Stimulated activated CD4-positive, alpha-beta T cell treated with anti-CD3 and anti-CD28 coated beads, Interleukin-4, amount 100 ng/mL, for 24 hours (primary cell): ENCODE results near the gene CDK16.
A peak's percentile ranks its signal among the peaks of the same experiment; 100 is the strongest.

ENCODE experiments used
- DNase-seq: peaks from one replicate; pipeline ENCODE4 v3.0.0-alpha.2; 2020

The CDK16 gene

GRCh38 chrX:47186096-47186740, 32.3 kb upstream of the CDK16 start:
- no peak for DNase-seq

- DNase-seq = no peak
Measured at GRCh38 chrX:47187106-47187677, 31.3 kb upstream of the CDK16 start.

- DNase-seq = no peak
Measured at GRCh38 chrX:47189906-47190305, 28.6 kb upstream of the CDK16 start.

- DNase-seq = peak; percentile 85
Measured at GRCh38 chrX:47190445-47191269, 27.8 kb upstream of the CDK16 start.

- DNase-seq = peak; percentile 61
Measured at GRCh38 chrX:47191331-47191730, 27.1 kb upstream of the CDK16 start.

GRCh38 chrX:47191806-47192401, 26.6 kb upstream of the CDK16 start:
- no peak for DNase-seq

- DNase-seq = peak; percentile 93
Measured at GRCh38 chrX:47193475-47194193, 24.8 kb upstream of the CDK16 start, which contains the start of gene UBA1. Gene UBA1, plus strand, starts transcription at chrX:47193829. Its CDS starts 4,974 bp downstream, at chrX:47198803.

GRCh38 chrX:47194194-47194787, 24.2 kb upstream of the CDK16 start:
- DNase-seq = no peak

- DNase-seq = no peak
Measured at GRCh38 chrX:47196098-47196497, 22.4 kb upstream of the CDK16 start.

GRCh38 chrX:47197526-47197925, 21.0 kb upstream of the CDK16 start:
- DNase-seq = no peak

- no peak for DNase-seq
Measured at GRCh38 chrX:47198026-47198686, 20.3 kb upstream of the CDK16 start.

GRCh38 chrX:47198687-47199080, 19.8 kb upstream of the CDK16 start:
- DNase-seq = no peak

- no peak for DNase-seq
Measured at GRCh38 chrX:47199286-47199685, 19.2 kb upstream of the CDK16 start.

- no peak for DNase-seq
Measured at GRCh38 chrX:47200385-47201150, 17.9 kb upstream of the CDK16 start.

- no peak for DNase-seq
Measured at GRCh38 chrX:47201345-47201944, 17.0 kb upstream of the CDK16 start.

- DNase-seq = no peak
Measured at GRCh38 chrX:47202316-47202715, 16.2 kb upstream of the CDK16 start.

GRCh38 chrX:47202877-47203276, 15.6 kb upstream of the CDK16 start:
- no peak for DNase-seq

GRCh38 chrX:47204970-47205369, 13.5 kb upstream of the CDK16 start:
- no peak for DNase-seq

GRCh38 chrX:47206316-47206715, 12.2 kb upstream of the CDK16 start:
- DNase-seq = no peak

GRCh38 chrX:47208108-47208507, 10.4 kb upstream of the CDK16 start:
- no peak for DNase-seq
